Stomach (tissue), 9 donors: ENCODE measurements around the gene MLYCD. TPM values are rescaled to one million over a fixed set of nuclear protein-coding genes. Genes with fewer than 3 reads are reported as not detected.

ENCODE experiments used
- DNase-seq, 2 donors: peaks; one replicate each; pipeline versions ENCODE4 v3.0.0 to v3.0.0-alpha.2; 2013 to 2019
- H3K27ac ChIP-seq, 5 donors: fragments of 200-600 bp in 4 of 5; sonication (generic) in 4 of 5; one replicate each; pipeline ENCODE4 v1.5.1; 2013 to 2019; ENCODE audit warnings: mild to moderate bottlenecking in 1 of 5, moderate library complexity in 1 of 5
- H3K27me3 ChIP-seq, 3 donors: fragments of 200-600 bp; sonication (generic); one replicate each; pipeline ENCODE4 v1.5.1; 2017 to 2019; ENCODE audit warnings: mixed run types in 1 of 3
- H3K36me3 ChIP-seq, 4 donors: fragments of 200-600 bp; sonication (generic); 1 replicate in 3 of 4; 2 replicates in 1 of 4; pipeline ENCODE4 v1.5.1; 2016 to 2019
- H3K4me1 ChIP-seq, 4 donors: fragments of 200-600 bp; sonication (generic); one replicate each; pipeline ENCODE4 v1.5.1; 2016 to 2019
- H3K4me3 ChIP-seq, 4 donors: fragments of 200-600 bp; sonication (generic) in 3 of 4; one replicate each; pipeline ENCODE4 v1.5.1; 2016 to 2019; ENCODE audit warnings: mild to moderate bottlenecking in 1 of 4
- H3K9me3 ChIP-seq, 4 donors: fragments of 200-600 bp; sonication (generic); one replicate each; pipeline ENCODE4 v1.5.1; 2016 to 2019
- EP300 ChIP-seq: sonication (generic); formaldehyde crosslinking; IDR thresholded peaks from one replicate; pipeline ENCODE4 v1.6.1; 2017; ENCODE audit warnings: antibody characterized with exemption
- POLR2A ChIP-seq, 4 donors: fragments of 450-650 bp; IDR thresholded peaks; one replicate each; pipeline ENCODE4 v1.6.1; 2016; ENCODE audit warnings: antibody characterized with exemption in 4 of 4, control low read depth in 2 of 4, mild to moderate bottlenecking in 1 of 4, moderate library complexity in 1 of 4
- POLR2AphosphoS5 ChIP-seq, 3 donors: sonication (generic); formaldehyde crosslinking; IDR thresholded peaks; one replicate each; pipeline ENCODE4 v1.6.1; 2016; ENCODE audit warnings: antibody characterized with exemption in 3 of 3
- WGBS, 5 donors: extraction: QIAGEN DNeasy Blood & Tissue Kit in 3 of 5; methylation state at CpG; one replicate each; pipeline versions ENCODE4 v1.1.5 to v1.1.7; 2013 to 2018; 5-methylcytosine and 5-hydroxymethylcytosine counted together
- intact Hi-C: fragments of 100-400 bp; cut with DNase I; formaldehyde crosslinking; loops from one replicate; pipeline ENCODE4 v1.15.1; 2023; ENCODE audit warnings: low total_unique reads
- polyA plus RNA-seq, 3 donors: library from polyadenylated mRNA; stranded (reverse); fragments of 200-250 nt; gene quantifications; one replicate each; pipeline ENCODE4 v1.2.3, GENCODE V29; 2013
- total RNA-seq, 5 donors: library from RNA; depleted of rRNA; stranded (reverse); fragments of >200 nt; gene quantifications; one replicate each; pipeline versions ENCODE4 v1.1.0 to v1.2.3, GENCODE V29; 2014 to 2016
- TF ChIP-seq, protein P1 (sequence below), 7 experiments: fragments of 450-650 bp in 4 of 7; fragments of 200-600 bp in 3 of 7; sonication (generic) in 3 of 7; IDR thresholded peaks; one replicate each; pipeline ENCODE4 v1.5.1; 2016 to 2019; ENCODE audit warnings: antibody characterized with exemption in 7 of 7, control low read depth in 2 of 7, mild to moderate bottlenecking in 1 of 7
- donor health status: healthy with polysubstance abuse.
- donor health status: Bipolar disorder and iron deficiency.
- donor health status: healthy.

The MLYCD gene
- total and polyA plus RNA-seq, 8 donors: 2.9 to 43.8 (median 14.4) TPM

- Histone ChIP-seq H3K27ac (no peak overlapping the region), H3K27me3 (no peaks in the 10 kb centered on the region), H3K9me3 (no peaks in the 10 kb centered on the region), H3K36me3 (peaks cover 0 to 10% (median 0%) of the 10 kb centered on the region in 4 donors), H3K4me1 (no peaks in the 10 kb centered on the region), H3K4me3 (no peak overlapping the region)
- intact Hi-C loops: no loop called here
- no peak for DNase-seq
- no peak for TF ChIP-seq POLR2A (IDR thresholded peaks at IDR 0.05)
- TF ChIP-seq, protein P1, sequence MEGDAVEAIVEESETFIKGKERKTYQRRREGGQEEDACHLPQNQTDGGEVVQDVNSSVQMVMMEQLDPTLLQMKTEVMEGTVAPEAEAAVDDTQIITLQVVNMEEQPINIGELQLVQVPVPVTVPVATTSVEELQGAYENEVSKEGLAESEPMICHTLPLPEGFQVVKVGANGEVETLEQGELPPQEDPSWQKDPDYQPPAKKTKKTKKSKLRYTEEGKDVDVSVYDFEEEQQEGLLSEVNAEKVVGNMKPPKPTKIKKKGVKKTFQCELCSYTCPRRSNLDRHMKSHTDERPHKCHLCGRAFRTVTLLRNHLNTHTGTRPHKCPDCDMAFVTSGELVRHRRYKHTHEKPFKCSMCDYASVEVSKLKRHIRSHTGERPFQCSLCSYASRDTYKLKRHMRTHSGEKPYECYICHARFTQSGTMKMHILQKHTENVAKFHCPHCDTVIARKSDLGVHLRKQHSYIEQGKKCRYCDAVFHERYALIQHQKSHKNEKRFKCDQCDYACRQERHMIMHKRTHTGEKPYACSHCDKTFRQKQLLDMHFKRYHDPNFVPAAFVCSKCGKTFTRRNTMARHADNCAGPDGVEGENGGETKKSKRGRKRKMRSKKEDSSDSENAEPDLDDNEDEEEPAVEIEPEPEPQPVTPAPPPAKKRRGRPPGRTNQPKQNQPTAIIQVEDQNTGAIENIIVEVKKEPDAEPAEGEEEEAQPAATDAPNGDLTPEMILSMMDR (IDR thresholded peaks at IDR 0.05): no peak
- TF ChIP-seq EP300: no peak
- 55 to 84% (median 74%) methylated on average over 2 to 10 of the region's 10 CpGs for WGBS, 5 donors
Measured at GRCh38 chr16:83935858-83936255, 36.9 kb downstream of the MLYCD start.

- WGBS, 5 donors: 88 to 95% (median 91%) methylated on average over 18 to 19 of the region's 19 CpGs
- intact Hi-C loops: no loop called here
- Histone ChIP-seq H3K4me1 (no peaks in the 10 kb centered on the region), H3K27ac (no peak overlapping the region), H3K4me3 (no peak overlapping the region), H3K27me3 (no peaks in the 10 kb centered on the region), H3K36me3 (peaks cover 0 to 10% (median 0%) of the 10 kb centered on the region in 4 donors), H3K9me3 (no peaks in the 10 kb centered on the region)
- TF ChIP-seq EP300 (no peak), POLR2AphosphoS5 (IDR thresholded peaks at IDR 0.05) (no peak), POLR2A (IDR thresholded peaks at IDR 0.05) (no peak)
- TF ChIP-seq, protein P1 (IDR thresholded peaks at IDR 0.05): no peak
- no peak for DNase-seq
Measured at GRCh38 chr16:83936581-83937165, 37.8 kb downstream of the MLYCD start.

DNA sequence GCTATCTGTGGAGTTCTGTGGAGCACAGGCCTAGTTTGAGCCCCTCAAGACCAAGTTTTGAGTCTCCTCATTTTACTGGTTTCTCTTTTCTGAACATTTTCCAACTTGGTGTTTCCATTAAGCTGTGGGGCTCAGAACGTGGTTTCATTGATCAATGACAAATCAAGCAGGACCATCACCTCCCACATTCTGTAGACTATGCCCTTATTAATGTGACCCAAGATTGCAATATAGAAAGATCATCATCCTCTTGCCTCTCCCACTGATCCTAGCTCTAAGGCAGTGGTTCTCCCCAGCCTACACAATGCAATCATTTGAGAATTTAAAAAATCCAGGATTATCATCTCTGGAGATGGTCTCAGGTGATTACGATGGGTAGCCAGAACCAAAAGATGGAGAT is 38.4 kb downstream of the MLYCD start:
- intact Hi-C loops: no loop called here

GRCh38 chr16:83937922-83938885 is 39.3 kb downstream of the MLYCD start:
- Histone ChIP-seq H3K27ac (no peak overlapping the region), H3K36me3 (peaks cover 0 to 10% (median 0%) of the 10 kb centered on the region in 4 donors), H3K9me3 (no peaks in the 10 kb centered on the region), H3K4me1 (peaks cover 0 to 15% (median 7%) of the 10 kb centered on the region in 4 donors), H3K27me3 (no peaks in the 10 kb centered on the region), H3K4me3 (no peak overlapping the region)
- 88 to 91% (median 90%) methylated on average over 18 of the region's 18 CpGs for WGBS, 5 donors
- DNase-seq: no peak
- intact Hi-C loops: no loop called here
- TF ChIP-seq POLR2A (IDR thresholded peaks at IDR 0.05) (no peak), POLR2AphosphoS5 (IDR thresholded peaks at IDR 0.05) (no peak), EP300 (no peak)
- TF ChIP-seq, protein P1 (IDR thresholded peaks at IDR 0.05): no peak

More for the DNA sequence above, 38.4 kb downstream of the MLYCD start:
- DNase-seq: no peak
- peaks cover 0 to 5% (median 0%) of the 10 kb centered on the region in 4 donors for H3K4me1 ChIP-seq
- H3K36me3 ChIP-seq: peaks cover 0 to 10% (median 0%) of the 10 kb centered on the region in 4 donors
- TF ChIP-seq EP300 (no peak), POLR2A (IDR thresholded peaks at IDR 0.05) (no peak), POLR2AphosphoS5 (IDR thresholded peaks at IDR 0.05) (no peak)
- TF ChIP-seq, protein P1 (IDR thresholded peaks at IDR 0.05): no peak
- H3K27me3 ChIP-seq: no peaks in the 10 kb centered on the region
- WGBS, 5 donors: 89 to 96% (median 93%) methylated on average over 2 of the region's 2 CpGs
- H3K9me3 ChIP-seq: no peaks in the 10 kb centered on the region
- no peak overlapping the region for H3K27ac ChIP-seq
- no peak overlapping the region for H3K4me3 ChIP-seq
